GM21529 (cell line): Measurements from ENCODE around the gene SYT8.

Source experiments
- ATAC-seq: cut with Tn5 transposase; IDR thresholded peaks from one replicate; pipeline ENCODE4 v1.9.1; 2021; ENCODE audit not compliant: unreplicated experiment

The SYT8 gene

DNA sequence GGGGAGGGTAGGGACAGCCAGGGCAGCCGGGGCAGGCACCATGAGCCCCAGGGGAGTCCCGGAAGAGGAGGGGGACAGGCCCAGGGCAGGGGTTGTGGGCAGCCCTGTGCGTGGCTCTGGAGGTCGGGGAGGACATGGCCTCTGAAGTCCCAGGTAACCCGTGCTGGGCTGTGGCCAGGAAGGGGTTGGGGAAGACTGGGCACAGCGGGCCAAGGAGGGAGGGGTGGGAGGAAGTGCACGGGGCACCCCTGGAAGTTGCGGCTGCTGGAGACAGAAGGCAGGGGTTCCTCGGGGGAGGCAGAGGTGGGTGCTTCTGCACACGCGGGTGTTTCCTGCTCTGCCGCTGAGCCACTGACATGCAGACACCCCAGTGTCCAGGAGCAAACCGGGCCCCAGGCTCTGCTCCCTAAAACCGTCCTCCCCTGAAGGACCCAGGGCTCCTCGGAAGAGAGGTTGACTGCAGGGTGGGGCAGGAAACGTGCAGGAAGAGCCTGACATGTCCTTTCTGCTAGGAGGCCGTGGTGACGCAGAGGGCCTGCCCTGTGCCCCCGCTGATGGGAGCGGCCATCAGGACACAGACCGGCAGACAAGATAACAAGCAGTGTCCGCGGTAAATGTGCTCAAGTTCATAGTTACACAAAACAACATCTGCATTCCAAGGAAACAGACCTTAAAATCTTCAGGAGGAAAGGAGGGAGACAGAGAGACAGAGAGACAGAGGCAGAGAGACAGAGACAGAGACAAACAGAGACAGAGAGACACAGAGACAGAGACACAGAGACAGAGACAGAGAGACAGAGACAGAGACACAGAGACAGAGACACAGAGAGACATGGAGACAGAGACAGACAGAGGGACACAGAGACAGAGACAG lies 9.7 kb downstream of the SYT8 start:
- ATAC-seq = no peak

DNA sequence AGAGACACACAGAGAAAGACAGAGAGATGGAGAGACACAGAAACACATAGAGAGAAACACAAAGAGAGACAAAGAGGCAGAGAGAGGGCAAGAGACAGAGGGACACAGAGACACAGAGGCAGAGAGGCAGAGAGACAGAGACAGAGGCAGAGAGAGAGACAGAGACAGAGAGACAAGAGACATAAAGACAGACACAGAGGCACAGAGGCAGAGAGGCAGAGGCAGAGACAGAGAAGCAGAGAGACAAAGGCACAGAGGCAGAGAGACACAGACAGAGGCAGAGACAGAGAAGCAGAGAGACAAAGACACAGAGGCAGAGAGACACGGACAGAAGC lies 10.3 kb downstream of the SYT8 start:
- no peak for ATAC-seq

DNA sequence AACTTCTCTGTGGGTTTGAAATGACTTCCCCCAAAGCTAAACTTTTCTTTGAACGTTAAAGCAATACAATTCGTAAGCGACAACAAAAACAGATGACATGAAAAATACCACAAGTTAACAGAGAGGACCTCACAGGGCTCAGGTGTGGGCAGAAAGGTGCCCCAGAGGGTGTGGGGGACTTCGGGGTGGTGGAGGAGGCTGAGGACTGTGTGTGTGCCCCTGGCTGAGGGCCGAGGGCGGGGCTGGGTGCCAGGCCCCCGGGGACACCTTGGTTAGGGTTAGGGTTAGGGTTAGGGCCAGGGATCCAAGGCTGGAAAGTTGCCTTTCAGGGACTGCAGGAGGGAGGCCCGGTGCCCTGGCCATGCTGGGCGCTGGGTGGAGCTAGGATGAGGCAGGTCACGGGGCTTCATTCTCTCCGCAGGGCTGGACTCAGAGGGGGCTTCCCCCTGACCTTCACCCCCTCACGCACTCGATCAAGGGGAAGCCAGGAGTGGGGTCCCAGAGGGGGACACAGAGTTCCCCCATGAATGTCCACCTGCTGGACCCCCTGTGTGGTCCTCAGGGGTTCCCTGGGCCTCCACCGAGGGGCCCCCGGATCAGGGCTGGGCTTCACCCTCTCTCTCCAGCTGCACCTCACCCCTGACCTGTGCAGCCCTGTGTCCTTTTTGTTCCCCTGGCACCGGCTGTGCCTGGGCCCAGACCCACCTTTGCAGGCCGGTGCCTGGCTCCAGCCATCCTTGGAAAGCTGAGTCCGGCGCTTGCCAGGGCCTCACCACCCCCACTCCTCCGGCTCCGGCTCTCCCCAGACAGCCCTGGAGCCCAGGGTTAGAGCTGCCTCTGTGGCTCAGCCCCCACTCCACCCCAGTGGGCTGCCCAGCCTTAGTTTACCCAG lies 11.0 kb downstream of the SYT8 start:
- ATAC-seq = no peak

DNA sequence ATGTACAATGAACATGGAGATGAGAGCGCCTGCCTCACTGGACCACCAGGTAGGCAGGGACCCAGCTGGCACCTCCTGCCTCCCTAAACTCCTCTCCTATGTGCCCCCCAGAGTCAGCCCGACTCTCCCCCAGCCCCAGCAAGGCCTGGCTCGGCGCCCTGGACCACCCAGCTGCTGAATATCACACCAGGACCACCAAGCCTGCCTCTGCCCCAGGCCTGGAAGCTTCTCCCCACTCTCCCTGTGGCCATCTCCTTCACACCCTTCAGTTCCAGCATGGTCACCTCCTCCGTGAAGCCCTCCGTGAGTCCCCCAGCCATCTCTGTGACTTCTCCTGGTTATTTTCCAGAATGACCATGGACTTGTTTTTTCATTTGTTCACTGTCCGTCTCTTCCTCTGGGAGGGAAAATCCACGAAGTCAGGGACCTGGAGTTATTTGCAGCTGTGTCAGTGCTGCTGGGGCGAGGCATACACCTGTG lies 11.7 kb downstream of the SYT8 start:
- no peak for ATAC-seq

DNA sequence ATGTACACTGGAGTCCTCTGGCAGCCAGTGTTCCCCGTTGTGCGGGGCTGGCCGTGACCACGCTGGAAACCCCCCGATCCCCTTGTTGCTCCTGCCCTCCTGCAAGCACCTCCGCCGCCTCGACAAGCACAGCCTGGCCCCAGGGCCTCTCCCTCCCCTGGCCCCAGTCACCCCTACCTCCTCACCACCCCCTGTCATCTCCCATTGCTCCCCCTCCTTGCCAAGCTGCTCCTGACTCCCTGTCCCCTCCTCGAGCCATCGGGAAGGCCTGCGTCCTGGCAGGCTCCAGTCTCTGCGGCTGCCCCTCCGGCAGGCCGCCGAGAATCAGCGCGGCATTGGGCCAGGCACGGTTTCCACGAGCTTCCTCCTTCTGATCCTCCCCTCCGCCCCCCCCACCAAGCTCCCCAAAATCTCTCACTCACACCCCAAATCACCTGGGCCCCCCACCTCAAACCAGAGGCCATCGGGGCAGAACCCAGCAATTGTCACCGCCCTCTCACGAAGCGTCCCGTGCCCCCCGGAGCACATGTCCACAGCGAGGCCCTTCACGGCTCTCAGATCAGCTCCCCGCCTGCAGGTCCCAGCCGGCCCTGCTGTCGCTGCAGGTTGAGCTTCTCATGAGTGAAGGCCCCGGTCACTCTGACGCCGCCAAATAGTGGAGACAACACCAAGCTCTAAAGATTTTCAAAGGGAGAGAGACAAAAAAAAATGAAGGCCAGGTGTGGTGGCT lies 12.4 kb downstream of the SYT8 start:
- no peak for ATAC-seq

DNA sequence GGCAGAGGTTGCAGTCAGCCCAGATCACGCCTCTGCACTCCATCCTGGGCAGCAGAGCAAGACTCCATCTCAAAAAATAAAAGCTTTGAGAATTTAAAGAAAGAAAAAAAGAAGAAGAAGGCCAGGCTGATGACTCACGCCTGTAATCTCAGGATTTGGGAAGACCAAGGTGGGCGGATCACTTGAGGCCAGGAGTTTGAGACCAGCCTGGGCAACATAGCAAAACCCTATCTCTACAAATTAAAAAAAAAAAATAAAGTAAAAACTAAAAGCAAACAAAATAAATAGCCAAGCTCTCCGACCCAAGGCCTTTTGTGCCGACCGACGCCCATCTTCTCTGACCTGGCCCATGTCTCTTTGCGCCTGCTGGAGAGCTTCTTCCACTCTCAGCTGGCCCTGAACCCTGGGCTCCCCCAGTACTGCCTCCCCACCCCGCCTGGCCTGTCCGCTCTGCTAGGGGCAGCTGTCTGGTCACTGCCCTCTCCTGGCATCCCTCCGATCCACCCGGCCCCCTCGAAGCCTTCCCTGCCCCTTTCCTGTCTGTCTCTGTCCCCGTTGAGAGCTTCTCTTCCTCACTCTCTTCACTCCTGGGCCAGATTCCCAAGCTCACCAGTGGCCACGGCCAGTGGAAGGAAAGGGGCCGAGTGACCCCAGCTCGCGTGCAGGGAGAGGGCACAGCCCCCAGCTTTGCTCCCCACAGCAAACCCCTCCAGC lies 13.3 kb downstream of the SYT8 start:
- ATAC-seq = no peak

DNA sequence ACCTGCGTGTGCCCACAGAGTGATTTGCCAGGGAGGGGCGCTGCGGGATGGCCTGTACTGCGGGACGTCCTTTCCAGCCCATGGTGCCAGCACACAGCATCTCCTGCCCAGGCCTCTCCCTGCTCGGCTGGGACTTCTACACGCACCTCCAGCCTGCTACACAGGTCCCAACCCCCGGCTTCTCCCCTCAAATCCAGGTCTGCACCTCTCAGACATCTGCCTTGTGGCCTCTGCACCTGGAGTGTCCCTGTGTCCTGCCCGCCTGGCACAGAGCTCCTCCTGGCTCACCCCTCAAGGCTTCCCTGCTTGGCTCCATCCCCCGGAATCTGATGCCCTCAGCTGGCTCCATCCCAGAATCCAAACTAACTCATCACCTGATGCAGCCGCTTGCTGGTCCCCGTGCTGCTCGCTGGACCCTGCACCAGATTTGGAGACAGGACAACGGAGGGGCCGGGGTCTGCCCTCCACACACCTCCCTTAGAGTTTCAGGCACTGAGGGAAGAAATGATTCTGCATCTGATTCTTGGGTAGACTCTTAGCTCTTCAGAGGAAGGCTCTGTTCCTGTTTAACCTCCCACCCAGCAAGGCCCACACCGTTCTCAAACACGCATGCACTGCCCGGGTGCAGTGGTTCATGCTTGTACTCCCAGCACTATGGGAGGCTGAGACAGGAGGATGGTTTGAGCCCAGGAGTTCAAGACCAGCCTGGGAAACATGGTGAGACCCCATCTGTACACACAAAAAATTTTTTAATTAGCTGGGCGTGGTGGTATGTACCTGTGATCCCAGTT lies 14.0 kb downstream of the SYT8 start:
- ATAC-seq = no peak

DNA sequence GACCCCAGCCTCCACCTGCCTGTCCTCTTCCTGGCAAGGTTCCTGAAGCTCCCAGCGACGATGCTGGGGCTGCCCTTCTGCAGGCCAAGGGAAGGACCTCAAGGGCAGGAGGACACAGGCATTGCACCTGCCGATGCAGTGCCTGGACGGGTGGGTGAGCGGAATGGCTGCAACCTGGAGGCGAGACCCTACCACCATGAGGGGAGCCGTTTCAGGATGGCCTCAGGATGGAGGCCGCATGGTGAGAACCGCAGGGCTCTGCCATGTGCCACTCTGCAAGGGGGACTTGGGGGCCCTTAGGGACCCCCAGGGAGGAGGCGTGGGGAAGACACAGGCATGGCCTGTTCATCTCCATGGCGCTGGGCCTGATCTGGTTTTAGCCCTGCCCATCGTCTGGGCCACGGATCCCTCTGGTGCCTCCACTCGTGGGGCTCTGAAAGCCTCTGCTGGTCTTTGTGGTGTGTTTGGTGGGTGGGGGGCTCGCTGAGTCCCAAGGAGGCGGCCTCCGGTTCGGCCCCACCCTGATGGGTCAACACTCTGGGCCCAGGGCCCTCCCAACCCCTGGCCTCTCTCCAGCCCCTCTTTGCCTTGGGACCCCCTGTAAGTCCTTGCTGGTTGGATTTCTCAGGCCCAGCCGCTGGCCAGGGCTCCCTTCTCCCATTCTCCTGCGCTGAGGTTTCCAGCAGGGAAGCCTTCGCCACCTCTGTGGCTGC lies 16.8 kb downstream of the SYT8 start:
- no peak for ATAC-seq

DNA sequence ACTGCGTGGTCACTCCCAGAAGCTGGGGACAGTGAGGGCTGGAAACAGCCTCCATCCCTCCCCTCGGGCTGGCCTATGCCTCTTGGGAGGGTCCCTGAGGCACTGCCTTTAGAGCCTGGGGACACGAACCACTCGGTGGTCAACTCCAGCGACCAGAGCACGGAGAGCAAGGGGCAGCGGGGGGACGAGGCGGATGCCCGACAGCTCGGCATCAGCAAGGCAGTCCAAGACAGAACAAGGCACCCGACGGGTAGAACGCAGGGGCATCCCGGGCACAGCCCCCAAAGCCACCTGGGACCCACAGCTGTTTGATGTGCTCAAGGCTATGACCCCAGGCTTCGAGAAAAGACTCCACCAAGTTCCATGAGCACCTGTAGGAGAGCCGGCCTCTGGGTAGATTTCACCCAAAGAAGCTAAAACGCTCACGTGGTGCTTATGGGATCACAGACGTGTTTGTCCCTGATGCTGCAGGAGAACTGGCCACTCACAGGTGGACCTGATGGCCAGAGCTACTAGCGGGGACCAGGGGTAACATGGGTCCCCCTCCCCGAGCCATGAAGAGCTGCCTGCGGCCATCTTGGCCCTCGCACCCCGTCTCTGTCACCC lies 17.6 kb downstream of the SYT8 start:
- no peak for ATAC-seq

DNA sequence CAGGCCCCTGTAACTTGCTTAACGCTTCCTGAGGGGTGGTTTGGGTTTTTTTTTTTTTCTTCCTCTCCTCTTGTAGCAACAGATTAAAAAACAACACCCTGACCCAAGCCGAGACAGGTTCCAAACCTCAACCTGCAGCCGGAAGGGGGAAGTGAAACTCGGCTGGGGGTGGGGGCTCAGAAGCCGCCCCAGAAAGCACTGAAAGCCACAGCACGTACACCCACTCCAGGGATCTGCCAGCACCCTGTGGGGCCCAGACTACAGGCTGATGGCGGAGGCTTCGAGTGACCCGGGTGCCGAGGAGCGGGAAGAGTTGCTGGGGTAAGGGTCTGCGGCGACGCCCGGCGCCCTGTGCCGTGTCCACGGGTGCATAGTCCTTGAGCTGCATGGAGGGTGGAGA lies 18.1 kb downstream of the SYT8 start, which contains the start of gene LSP1:
Gene LSP1 (plus strand): TSS at position 208 of the 400 bp plus-strand sequence. CDS start 61 bp downstream, at position 269.
- ATAC-seq = peak; percentile 47

DNA sequence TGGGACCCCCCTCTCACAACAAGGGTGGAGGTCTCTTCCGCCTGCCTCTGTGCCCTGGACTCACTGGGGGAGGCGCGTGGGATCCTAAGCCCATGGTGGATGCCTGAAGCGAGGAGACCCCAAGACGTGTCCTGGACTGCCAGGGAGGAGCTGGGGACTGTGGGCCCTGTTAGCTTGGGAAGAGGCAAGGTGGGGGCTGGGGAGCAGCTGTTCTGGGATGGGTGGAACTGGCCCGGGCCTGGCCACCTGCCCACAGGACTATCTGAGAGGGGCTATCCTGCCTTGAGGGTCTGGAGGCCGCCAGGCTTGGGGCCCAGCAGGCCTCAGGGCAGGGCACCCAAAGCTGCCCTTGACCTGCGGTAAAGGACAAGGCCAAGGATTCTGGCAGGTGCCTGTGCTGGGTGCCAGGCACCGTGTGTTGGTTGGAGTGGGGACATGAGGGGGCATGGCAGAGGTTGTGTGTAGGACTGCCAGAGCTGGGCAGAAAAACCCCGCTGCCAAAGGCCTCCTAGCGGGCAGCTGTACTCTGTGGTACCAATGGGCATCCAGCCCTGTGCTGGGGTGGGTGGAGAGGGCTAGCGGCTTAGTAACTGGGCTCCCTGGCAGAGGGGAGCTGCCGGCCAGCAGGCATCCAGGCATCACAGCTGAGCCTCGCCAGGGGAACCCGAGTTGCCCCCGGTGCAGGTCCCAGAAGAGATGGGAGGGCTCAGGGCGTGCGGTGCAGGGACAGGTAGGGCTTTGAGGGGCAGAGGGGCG lies 18.8 kb downstream of the SYT8 start:
- ATAC-seq = no peak

DNA sequence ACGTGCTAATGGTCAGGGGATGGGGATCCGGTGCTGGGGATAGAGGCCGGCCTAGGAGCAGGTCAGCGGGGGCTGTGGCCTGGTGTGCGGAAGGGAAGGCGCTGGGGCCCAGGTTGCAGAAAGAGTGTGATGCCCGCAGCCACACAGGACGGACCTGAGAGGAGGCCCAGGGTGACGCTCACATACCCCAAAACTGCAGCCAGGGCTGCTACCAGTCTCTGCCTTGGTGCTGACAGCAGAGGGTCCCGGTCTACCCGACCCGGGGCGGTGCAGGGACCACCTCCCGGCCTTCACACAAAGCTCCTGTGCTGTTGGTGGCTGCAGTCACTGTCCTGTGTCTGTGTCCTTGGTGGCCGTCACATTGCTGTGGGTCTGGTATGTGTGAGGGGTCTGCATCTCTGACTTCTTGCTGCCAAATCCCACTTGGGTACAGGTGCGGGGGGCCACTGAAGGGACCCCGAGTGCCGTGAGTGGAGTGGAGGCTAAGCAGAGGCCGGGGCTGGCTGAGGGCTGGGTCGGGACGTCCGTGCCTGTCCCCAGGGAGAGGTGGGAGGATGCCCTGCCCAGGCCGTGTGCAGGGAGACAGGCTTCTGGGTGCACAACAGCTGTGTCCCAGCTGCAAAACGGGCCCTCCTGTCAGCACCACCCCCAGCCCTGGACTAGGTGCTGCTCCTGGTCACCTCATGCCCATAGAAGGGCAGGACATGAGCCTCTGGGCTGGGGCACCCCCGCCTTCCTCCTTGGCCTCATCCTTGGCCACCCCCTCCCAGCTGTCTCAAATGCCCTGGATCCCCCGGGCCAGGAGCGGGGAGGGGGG lies 19.6 kb downstream of the SYT8 start:
- ATAC-seq = peak; percentile 31

DNA sequence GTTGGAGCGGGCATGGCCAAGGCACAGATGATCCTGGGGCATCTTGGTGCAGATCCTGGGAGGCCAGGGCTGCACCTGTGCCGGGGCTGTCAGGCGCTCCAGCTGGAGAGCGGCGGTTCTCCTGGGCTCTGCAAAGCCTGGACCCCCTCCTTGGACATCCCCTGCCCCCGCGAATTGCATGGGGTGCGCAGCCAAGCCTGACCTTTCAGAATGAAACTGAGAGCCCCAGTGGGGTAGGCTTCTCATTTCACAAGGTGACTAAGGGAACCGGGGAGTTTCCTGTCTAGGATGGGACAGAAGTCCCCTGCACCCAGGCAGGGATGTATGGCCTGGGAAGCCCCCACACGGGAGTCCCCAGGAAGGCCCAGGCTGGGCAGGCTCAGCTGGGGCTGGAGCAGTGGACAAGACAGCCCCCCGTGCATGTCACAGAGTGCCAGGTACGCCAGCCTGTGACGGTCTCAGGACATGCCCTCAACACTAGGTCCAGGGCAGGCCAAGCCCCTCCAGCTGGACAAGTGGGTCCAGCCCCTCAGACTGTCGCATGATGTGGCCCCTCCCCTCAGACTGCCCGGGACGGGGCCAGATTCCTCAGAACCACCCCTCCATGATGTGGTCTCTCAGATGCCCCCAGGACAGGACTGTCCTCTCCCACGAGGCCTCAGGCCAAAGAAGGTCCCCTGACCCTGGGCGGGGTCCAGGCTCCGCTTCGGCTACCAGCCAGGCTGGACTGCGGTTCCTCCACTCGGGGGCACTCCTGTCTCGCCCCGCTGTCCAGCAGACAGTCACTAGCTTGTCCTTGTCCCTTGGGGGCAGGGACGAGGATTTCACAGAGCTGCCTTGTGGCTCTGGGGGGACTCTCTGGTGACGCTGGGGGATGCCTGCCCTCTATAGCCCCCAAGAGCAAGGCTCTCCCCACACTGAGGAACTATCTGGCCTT lies 20.4 kb downstream of the SYT8 start:
- ATAC-seq = peak; percentile 37

DNA sequence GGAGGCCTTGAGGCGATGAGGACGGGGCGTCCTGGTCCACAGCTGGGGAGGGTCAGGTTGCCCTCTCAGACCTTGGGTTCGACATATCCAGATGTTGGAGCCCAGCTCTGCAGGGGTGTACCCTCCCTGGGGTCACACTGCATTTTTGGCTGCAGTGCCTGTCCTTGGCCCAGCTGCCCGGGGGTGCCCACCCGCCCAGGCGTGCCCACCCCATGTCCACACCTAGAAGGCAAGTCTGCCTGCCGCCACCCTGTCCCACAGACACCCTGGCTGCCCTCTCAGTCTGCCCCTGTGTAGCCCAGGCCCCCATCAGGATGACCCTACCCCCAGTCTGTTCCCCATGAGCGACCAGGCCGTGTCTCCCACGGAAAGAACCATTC lies 21.1 kb downstream of the SYT8 start:
- ATAC-seq = no peak

DNA sequence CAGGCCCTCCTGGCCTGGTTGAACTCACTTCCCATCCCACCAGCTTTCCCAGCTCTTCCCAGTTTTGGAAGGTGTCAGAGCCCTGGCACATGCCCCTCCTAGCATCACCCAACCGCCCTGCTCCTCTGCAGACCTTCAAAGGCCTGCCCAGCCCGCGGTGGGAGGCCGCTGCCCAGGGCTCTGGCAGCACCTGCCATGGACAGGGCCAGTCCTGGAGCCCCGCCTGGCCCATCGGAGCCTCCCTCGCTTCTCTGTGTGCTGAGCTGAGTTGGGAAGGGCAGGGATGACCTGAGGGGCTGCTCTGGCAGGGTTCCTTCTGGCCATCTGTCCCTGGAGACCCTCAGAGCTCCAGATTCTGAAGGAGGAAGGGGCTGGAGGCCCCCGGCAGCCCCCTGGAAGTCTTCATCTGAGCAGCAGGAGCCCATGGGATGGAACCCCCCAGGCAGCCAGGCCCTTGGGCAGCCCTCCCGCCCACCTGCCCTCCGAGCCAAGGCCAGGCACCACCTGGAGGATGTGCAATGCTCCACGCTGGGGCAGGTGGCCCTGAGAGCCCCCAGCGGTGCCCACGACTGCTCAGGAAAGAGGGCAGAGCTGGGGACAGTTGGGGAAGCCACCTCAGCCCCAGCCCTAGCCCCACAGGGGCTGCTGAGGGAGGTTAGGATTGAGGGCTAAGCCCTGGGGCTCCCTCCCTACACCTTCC lies 21.7 kb downstream of the SYT8 start:
- ATAC-seq = no peak

DNA sequence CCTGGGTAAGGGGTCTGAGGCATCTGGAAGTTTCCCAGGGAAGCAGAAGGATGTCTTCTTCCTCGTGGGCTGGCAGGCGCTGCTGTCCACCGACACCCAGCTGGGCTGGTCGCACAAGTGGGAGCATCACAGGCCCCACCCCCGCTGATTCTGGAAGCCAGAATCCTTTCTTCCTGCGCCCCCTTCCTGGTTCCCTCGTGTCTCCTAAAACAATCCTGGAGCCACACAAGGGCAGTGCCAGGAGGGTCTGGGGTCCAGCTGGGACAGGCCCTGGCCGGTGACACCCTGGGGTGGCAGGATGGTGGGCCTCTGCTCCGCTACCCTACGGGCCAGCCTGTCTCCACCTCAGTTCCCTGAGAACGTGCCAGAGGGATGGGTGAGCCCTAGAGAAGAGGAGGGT lies 22.3 kb downstream of the SYT8 start:
- no peak for ATAC-seq
